Left hindlimb (tissue), 1 donor: Measurements from ENCODE around the gene SLC35E1.
A peak's percentile ranks its signal among the peaks of the same experiment; 100 is the strongest.
"Not testable (repeated sequence)": the region's sequence is repeated elsewhere in the genome, so short reads cannot be mapped to it uniquely, and the experiment has no call there.

Experiments
- DNase-seq: peaks from one replicate; pipeline ENCODE4 v3.0.0-alpha.2; 2018

The SLC35E1 gene

GRCh38 chr19:16581145-16581970, 9.1 kb upstream of the SLC35E1 start:
- DNase-seq: no peak

GRCh38 chr19:16579381-16579780, 7.2 kb upstream of the SLC35E1 start:
- no peak for DNase-seq

GRCh38 chr19:16577531-16577985, 5.3 kb upstream of the SLC35E1 start:
- no peak for DNase-seq

GRCh38 chr19:16576690-16577530, 4.7 kb upstream of the SLC35E1 start:
- no peak for DNase-seq

GRCh38 chr19:16575861-16576689, 3.9 kb upstream of the SLC35E1 start:
- DNase-seq: no peak

GRCh38 chr19:16575282-16575681, 3.1 kb upstream of the SLC35E1 start:
- no peak for DNase-seq

- DNase-seq: no peak
These were observed 1.7 kb upstream of the SLC35E1 start for GRCh38 chr19:16573925-16574324.

- DNase-seq: no peak
These were observed 1.1 kb upstream of the SLC35E1 start for GRCh38 chr19:16573296-16573695.

- DNase-seq: no peak
These were observed 338 bp downstream of the SLC35E1 start for GRCh38 chr19:16571822-16572331.

GRCh38 chr19:16571283-16571682, 932 bp downstream of the SLC35E1 start:
- no peak for DNase-seq

- DNase-seq: no peak
These were observed 2.5 kb downstream of the SLC35E1 start for GRCh38 chr19:16569609-16570320.

GRCh38 chr19:16566702-16567101, 5.5 kb downstream of the SLC35E1 start:
- DNase-seq: no peak

- DNase-seq: no peak
These were observed 6.1 kb downstream of the SLC35E1 start for GRCh38 chr19:16566161-16566560.

GRCh38 chr19:16564842-16565241, 7.4 kb downstream of the SLC35E1 start:
- DNase-seq: no peak

- no peak for DNase-seq
These were observed 9.6 kb downstream of the SLC35E1 start for GRCh38 chr19:16562608-16563025.

GRCh38 chr19:16561382-16561781, 10.8 kb downstream of the SLC35E1 start:
- DNase-seq: no peak

GRCh38 chr19:16559780-16560276, 12.4 kb downstream of the SLC35E1 start:
- DNase-seq: peak; percentile 56

- DNase-seq: no peak
These were observed 17.4 kb downstream of the SLC35E1 start for GRCh38 chr19:16554776-16555175.

GRCh38 chr19:16551902-16552301, 20.3 kb downstream of the SLC35E1 start:
- not testable (repeated sequence) for DNase-seq

GRCh38 chr19:16548956-16549355, 23.3 kb downstream of the SLC35E1 start:
- DNase-seq: no peak

GRCh38 chr19:16544473-16545231, 27.6 kb downstream of the SLC35E1 start:
- no peak for DNase-seq
